Left renal pelvis (tissue), 4 donors: ENCODE data around the gene HMCN2. TPM values are rescaled to one million over a fixed set of nuclear protein-coding genes. Genes with fewer than 3 reads are reported as not detected.

Experiments used
- DNase-seq, 4 donors: peaks; one replicate each; pipeline ENCODE4 v3.0.0-alpha.2; 2013; ENCODE audit warnings: low read depth in 4 of 4, low spot score in 3 of 4
- polyA plus RNA-seq, 4 donors: library from polyadenylated mRNA; unstranded; fragments of 120-200 nt; gene quantifications; one replicate each; pipeline ENCODE4 v1.2.1, GENCODE V29; 2013; ENCODE audit not compliant: insufficient read length in 4 of 4

The HMCN2 gene, protein sequence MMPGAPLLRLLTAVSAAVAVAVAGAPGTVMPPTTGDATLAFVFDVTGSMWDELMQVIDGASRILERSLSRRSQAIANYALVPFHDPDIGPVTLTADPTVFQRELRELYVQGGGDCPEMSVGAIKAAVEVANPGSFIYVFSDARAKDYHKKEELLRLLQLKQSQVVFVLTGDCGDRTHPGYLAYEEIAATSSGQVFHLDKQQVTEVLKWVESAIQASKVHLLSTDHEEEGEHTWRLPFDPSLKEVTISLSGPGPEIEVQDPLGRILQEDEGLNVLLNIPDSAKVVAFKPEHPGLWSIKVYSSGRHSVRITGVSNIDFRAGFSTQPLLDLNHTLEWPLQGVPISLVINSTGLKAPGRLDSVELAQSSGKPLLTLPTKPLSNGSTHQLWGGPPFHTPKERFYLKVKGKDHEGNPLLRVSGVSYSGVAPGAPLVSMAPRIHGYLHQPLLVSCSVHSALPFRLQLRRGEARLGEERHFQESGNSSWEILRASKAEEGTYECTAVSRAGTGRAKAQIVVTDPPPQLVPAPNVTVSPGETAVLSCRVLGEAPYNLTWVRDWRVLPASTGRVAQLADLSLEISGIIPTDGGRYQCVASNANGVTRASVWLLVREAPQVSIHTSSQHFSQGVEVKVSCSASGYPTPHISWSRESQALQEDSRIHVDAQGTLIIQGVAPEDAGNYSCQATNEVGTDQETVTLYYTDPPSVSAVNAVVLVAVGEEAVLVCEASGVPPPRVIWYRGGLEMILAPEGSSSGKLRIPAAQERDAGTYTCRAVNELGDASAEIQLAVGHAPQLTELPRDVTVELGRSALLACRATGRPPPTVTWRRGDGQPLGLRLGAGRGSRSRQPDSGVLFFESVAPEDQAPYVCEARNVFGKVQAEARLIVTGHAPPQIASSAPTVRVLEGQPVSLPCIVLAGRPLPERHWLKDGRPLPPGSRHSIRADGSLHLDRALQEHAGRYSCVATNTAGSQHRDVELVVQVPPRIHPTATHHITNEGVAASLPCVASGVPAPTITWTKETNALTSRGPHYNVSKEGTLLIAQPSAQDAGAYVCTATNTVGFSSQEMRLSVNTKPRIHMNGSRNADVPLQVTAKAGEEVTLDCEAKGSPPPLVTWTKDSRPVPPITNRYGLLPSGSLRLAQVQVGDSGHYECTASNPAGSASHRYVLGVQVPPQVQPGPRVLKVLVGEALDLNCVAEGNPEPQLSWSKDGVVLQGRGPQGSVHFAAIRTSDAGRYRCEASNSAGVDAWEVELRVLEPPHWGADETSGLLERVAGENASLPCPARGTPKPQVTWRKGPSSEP (N-terminal part only)
- 1 to 10 TPM in 2 of 4 donors, under 1 TPM in 2; 0.40 to 1.7 (median 1.1) TPM for polyA plus RNA-seq

DNA sequence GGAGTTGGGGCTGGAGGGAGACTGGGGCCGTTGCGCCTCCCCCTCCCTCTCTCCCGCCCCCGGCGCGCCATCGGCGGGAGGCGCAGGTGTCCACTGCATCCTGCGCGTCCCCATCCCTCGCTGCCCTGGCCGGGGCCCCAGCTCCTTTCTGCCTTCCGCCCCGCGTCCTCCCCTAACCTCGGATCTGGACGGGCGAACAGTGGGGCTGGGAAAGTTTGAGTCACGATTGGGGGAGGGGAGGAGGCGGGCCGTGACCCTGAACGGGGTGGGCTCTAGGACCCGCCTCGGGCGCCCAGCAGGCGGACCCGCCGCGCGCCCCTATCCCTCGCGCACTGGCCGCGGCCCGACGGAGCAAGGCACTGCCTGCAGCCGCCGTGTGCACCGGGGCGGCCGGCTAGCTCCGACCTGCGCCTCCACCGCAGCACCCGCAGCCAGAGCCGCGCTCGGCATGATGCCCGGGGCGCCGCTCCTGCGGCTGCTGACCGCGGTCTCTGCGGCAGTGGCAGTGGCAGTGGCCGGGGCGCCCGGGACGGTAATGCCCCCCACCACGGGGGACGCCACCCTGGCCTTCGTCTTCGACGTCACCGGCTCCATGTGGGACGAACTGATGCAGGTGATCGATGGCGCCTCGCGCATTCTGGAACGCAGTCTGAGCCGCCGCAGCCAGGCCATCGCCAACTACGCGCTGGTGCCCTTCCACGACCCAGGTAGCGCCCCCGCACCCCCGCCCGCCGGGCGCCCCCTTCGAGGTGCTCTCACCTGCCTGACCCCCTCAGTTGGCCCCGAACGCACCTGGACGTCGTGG is at the start of gene HMCN2:
HMCN2 (plus strand) TSS at position 330 of the 805 bp plus-strand sequence; CDS start at position 449, 119 bp downstream.
- DNase-seq: no peak

DNA sequence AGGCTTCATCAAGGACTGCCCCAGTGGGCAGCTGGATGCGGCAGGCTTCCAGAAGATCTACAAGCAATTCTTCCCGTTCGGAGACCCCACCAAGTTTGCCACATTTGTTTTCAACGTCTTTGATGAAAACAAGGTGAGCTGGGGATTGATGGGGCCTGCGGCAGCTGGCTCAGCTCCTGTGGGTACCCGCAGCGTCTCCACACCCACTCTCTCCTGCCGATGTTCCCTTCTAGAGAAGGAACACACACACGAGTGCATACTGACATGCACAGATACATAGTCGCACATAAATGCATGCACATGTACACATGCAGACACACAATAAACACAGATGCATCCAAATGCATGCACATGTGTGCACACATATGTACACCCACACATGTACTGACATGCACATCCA is 47.7 kb upstream of the HMCN2 start:
- DNase-seq: no peak

DNA sequence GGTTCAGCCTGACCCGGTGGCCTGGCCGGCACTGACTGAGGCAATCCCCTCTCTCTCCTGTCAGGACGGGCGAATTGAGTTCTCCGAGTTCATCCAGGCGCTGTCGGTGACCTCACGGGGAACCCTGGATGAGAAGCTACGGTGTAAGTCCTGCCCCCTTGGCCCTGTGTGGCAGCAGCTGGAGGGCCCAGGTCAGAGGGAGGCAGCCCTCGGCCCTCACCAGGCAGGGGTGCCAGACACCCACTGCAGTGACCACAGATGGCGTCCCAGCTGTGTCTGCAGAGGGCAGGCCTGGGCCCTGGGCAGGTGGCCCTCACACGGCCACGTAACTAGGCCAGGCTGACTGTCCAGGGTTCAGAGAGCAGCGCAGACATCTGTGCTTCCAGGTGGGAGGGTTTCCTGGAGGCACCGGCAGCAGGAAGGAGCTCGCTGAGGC is 45.9 kb upstream of the HMCN2 start:
- DNase-seq: no peak

DNA sequence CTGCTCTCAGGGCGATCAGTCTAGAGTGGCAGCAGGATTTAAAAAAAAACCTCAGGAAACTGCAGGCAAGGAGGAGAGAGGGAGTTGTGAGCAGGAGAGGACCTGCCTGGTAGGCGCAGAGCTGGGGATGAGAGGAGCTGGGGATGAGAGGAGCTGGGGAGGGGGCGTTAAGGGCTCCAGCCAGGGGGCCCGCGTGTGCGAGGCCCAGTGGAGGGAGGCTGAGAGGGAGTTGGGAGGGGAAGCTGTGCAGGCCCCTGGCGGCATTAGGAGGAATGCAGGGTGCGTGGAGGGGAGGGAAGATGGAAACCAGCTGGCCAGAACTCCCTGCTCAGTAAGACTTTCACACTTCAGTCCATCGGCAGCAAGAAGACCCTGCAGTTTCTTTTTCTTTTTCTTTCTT is 45.2 kb upstream of the HMCN2 start:
- peak; percentile 73 to 82 (median 79) for DNase-seq

DNA sequence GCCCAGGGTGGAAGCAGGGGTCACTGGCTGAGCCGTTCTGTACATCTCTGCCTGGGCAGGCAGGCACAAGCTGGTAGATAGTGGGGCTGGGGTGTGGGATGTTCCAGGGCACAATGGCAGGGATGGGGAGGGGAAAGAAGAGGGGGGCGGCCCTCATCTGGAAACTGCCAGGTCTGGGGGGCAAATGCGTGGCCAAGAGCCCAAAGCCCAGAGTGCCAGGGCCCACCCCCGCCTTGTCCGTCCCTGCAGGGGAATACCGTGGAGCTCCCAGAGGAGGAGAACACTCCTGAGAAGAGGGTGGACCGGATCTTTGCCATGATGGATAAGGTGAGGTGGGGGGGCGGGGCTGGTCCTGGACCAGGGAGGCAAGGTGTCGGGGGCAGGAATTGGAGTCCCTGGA is 42.7 kb upstream of the HMCN2 start:
- no peak for DNase-seq

DNA sequence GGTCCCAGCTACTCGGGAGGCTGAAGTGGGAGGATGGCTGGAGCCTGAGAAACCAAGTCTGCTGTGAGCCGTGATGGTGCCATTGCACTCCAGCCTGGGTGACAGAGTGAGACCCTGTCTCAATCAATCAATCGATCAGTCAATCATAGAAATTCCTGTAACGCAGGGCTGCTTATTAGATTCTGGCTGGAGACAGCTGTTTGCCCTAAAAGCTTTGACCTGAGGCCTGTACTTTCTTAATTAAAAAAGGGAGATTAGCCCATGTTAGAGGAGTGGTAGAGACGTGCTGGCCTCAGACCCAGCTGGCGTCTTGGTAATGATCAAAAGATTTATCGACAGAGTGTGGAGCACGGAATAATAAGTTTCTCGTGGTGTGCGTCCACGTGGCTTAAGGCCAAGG is 40.5 kb upstream of the HMCN2 start:
- DNase-seq: no peak

DNA sequence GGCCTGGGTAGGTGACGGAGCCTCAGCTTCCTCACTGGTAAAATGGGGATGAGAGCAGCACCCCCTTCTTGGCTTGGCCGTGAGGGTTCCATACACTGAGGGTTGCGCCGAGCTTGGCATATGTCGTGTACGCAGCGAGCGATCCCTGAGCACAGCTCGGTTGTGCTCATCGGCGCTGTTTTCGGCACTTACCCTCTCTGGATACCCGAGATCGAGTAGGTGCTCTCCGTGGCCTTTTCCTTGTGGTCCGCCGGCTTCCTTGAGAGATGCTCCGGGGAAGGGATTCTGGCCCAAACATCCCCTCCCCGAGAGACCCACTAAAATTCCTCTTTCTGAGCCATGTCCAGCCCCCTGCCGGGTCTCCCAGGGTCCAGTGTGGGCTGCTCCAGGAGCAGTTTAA is 40.0 kb upstream of the HMCN2 start:
- DNase-seq: no peak

DNA sequence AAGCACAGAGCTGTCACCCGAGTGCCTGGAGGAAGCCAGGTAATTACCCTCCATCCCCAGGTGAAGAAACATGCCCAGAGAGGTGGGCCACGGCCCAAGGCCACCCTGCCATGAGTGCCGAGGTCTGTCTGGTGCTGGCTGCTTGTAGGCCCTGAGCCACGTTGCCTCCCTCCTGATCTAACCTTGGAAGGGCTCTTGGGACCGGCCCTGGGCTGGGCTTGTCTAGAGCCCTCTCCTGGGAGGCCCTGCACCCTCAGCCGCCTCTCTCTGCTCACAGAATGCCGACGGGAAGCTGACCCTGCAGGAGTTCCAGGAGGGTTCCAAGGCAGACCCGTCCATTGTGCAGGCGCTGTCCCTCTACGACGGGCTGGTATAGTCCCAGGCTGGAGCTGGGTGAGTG is 39.4 kb upstream of the HMCN2 start:
- no peak for DNase-seq

DNA sequence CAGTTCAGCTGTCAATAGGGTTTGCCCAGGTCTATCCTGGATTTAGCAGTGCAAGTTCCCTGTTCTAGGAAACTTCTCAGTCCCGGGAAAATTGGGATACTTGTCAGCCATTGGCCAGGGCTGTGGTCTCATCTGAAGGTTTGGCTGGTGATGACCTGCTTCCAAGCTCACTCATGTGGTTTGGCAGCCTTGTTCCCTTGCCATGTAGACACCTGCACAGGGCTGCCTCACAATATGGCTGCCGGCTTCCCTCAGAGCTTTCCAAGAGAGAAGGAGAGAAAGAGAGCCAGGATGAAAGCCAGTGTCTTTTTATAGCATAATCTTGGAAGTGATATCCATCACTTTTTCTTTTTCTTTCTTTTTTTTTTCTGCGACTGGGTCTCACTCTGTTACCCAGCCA is 37.7 kb upstream of the HMCN2 start:
- no peak for DNase-seq

DNA sequence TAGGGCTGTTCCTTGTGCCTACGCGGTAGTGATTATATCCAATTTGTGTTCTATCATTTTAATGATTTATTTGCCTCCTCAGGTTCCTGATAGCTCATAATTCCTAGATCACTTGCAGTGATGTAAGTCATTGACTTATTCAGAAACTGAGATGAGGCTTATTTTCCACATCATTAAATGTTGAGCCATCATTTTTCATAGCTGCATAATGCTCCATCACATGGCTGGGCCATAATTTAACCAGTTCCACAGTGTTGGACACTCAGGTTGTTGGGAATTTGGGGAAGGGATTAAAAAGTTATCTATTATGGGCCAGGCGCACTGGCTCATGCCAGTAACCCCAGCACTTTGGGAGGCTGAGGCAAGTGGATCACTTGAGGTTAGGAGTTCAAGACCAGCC is 35.8 kb upstream of the HMCN2 start:
- DNase-seq: no peak

DNA sequence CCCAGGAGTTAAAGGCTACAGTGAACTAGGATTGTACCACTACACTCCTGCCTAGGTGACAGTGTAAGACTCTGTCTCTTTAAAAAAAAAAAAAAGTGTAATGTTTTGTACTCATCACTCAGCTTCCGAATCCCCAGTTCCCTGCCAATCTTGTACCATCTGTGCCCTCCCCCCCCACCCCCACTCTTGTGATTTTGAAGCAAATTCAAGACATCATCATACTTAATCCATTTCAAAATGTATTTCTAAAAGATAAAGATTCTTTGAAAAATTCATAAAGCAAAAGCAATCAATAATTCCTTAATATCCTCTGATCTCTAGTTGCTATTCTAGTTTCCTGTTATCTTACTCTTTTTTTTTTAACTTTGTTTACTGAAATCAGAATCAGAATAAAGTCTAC is 34.9 kb upstream of the HMCN2 start:
- no peak for DNase-seq

DNA sequence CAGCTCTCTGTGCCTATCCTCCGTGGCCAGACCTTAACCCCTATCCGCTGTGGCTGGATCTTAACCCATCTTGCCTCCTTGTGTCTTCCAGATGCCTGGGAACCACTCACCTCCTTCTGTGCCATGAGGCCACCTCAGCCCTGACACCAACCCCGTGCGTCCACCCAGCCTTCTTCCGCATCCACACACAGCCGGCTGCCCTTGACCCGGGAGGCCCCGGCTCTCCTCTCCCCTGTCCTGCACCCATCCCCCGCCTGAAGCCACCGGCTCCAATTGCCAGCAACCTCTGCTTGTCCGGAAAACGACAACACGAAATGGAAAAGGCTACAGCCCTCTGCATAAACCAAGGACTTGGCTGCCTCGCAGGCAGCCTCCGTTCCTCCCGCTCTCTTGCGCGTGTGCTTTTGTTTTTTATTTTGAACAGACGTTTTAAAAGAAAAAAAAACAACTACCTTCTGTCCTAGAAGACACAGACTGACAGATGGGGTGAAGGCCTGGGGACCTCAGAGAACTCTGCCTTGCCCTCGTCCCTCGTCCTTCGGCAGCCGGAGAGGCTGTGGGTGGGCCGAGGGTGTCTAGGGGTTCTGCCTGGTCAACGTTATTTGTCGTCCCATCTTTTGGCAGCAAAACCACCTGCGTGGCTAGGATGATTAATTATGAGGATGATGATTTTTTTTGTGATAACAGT is 32.5 kb upstream of the HMCN2 start:
- DNase-seq: no peak

DNA sequence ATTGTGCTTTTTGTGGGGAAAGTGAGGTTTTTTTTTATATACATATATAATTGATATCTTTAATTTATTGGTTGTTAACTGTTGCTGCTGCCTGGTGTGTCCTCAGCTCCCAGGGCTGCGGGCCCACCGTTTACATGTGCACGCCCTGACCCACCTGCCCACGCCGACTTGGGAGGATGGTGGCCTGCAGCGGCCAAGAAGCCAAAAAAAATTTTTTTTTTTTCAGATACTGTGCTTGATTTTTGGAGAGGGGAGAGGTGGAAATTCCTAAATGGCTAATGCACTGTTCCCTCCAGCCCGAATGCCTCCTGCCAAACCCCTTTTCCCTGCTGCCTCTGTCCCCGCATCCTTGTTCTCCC is 32.0 kb upstream of the HMCN2 start:
- no peak for DNase-seq

DNA sequence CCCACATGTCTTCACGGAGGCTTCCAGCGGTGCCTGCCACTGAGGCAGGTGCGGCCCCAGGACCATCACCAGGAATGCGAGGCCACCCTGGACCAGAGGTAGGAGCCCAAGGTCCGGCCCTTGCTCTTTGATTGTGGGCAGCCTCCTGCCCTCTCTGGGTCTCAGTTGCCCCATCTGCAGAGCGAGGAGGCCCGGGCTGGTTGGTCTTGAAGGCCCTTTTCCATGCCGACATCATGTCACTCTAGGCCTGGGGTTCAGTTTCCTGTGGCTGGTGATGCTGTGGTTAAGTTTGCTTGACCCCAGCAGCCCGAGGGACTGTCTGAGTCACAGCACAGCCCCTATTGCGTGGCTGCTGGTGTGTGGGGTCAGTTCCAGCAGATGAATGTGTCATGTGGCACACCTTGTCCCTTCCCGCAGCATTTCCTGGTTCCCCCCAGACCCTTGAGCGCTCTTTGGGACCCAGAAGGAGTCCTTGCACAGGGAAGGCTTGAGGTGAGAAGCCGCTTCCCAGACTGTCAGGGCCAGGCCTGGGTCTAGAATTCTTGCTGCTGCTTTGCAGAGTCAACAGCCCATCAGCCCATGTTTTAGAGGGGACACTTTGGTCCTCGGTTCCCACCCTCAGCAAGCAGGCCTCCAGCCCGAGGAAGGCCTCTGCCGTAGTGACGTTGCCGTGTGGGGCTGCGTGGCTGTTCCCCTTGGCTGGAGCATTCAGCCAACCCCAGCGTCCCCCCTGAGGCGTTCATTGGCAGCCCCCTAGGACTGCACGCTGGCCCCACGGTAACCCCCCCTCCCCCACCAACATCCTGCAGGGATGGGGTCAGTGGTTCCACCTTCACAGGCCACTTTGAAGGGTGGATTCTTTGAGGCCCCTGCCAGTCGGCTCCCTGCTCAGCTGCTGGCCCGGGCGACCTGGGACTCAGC is 31.0 kb upstream of the HMCN2 start:
- no peak for DNase-seq

DNA sequence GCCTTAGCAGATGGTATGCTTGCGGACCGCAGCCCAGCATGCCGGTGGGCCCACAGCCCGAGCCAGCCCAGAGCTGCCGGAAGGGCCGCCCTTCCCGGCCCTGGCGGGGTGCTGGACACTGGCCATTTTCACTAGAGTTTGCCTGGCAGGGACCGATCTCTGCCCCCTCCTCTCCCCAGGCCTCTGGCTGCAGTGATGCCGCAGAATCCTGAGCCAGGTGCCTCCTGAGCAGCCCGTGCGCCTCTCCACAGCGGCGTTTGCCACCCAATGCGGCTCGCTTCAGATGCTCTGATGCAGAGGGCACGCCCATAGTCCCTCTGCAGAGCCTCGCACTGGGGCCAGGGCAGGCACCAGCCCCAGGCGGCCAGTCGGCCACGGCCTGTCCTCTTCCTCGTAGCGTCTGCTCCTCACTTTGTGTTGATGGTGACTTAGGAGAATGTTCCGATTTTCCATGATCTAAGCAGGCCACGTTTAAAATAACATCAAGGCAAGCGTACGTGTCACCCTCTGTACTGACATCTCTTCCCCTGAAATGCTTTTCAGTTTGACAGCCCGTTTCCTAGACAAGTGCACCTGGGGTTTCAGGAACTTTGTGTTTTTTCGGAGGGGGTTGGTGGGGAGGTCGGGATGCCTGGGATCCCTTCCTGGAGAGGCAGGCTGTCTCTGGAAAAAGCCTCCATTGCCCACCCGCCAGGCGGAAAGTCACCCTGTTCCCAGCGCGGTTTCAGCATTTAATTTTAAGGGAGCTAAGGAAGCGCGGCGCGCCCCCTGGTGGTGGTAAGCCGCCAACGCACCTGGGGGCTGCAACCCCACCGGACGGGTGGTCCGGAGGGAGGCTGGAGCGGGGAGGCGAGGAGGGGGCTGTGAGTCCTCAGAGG is 29.8 kb upstream of the HMCN2 start:
- no peak for DNase-seq

DNA sequence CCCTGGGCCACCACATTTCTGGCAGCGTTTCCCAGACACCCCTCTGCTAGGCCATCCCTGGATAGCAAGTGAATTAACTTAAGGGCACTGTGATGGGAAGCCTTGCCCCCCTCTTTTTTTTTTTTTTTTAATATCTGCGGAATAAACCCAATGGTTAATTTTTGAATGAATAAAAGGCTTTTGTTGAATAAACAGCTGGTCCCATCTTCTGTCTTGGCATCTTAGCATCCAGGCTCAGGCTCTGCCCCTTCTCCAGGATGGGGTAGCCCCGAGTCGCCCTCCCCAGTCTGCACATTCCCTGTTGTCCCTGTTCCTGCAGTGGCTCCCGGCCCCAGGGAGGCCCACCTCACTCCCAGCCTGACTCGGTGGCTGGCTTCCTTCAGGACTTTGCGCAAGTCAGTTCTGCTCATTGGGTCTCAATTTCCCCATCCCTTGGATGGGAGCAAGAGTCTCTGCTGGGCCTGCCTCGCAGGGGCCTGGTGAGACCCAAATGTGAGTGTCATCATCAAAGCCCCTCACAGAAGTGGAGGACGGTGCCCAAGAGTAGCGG is 29.0 kb upstream of the HMCN2 start:
- DNase-seq: no peak

DNA sequence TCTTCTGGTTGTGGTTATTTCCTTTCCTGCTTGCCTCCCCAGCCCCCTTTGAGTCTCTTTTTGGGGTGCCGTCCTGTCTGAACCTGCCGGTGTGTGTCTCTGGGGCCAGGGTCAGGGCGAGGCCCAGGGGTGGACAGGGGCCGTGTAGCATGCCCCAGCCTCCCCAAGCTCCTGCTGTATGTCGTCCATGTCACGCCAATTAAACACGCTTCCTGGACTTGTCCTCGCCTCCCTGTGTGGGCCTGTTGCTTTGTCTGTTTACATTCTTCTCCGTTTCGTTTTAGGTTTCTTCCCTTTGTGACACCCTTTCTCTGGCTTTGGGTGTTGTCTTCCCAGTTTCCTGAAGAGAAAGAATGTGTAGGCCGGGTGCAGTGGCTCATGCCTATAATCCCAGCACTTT is 28.5 kb upstream of the HMCN2 start:
- DNase-seq: no peak
